CD14-positive monocyte (primary cell): Measurements from ENCODE around the gene KLHDC10. TPM values are rescaled to one million over a fixed set of nuclear protein-coding genes. Genes with fewer than 3 reads are reported as not detected.

ENCODE experiments used
- DNase-seq, 3 donors: peaks; one replicate each; pipeline ENCODE4 v3.0.0-alpha.2; 2011 to 2022
- H2AFZ ChIP-seq: 2 replicates; pipeline ENCODE4 v1.6.0; 2012; ENCODE audit warnings: mild to moderate bottlenecking, low read depth, low read length, inconsistent platforms; ENCODE audit not compliant: insufficient read depth, poor library complexity, severe bottlenecking
- H3K27ac ChIP-seq, 2 donors: 1 replicate in 1 of 2; 2 replicates in 1 of 2; pipeline ENCODE4 v1.5.1; 2012 to 2013; ENCODE audit warnings: low read length in 2 of 2, control low read depth in 1 of 2, inconsistent platforms in 1 of 2, low read depth in 1 of 2, mild to moderate bottlenecking in 1 of 2
- H3K27me3 ChIP-seq, 2 donors: one replicate each; pipeline versions ENCODE4 v1.6.0 to v1.6.1; 2011 to 2013; ENCODE audit warnings: low read length in 2 of 2; ENCODE audit not compliant: control insufficient read depth in 2 of 2, insufficient read depth in 2 of 2
- H3K36me3 ChIP-seq, 2 donors: replicated peaks in 1 of 2; 1 replicate in 1 of 2; 2 replicates in 1 of 2; pipeline versions ENCODE4 v1.5.1 to v1.6.1; 2012 to 2013; ENCODE audit warnings: low read length in 2 of 2, control low read depth in 1 of 2, inconsistent platforms in 1 of 2, mild to moderate bottlenecking in 1 of 2; ENCODE audit not compliant: insufficient read depth in 2 of 2, control insufficient read depth in 1 of 2
- H3K4me1 ChIP-seq, 2 donors: 1 replicate in 1 of 2; 2 replicates in 1 of 2; pipeline versions ENCODE4 v1.5.1 to v1.6.1; 2012 to 2013; ENCODE audit warnings: low read length in 2 of 2, control low read depth in 1 of 2, inconsistent platforms in 1 of 2, mild to moderate bottlenecking in 1 of 2, moderate library complexity in 1 of 2; ENCODE audit not compliant: insufficient read depth in 2 of 2, control insufficient read depth in 1 of 2
- H3K4me2 ChIP-seq: replicated peaks from 2 replicates; pipeline ENCODE3; 2012; ENCODE audit warnings: low read length, moderate library complexity, mild to moderate bottlenecking; ENCODE audit not compliant: poor library complexity, severe bottlenecking; ENCODE audit errors: extremely low read depth
- H3K4me3 ChIP-seq, 3 experiments: fragments of 200-600 bp in 1 of 3; sonication (generic) in 1 of 3; replicated peaks in 1 of 3; 1 replicate in 2 of 3; 2 replicates in 1 of 3; pipeline ENCODE4 v1.5.1; 2011 to 2013; ENCODE audit warnings: low read length in 3 of 3, mild to moderate bottlenecking in 3 of 3, control low read depth in 2 of 3, low read depth in 2 of 3, inconsistent platforms in 1 of 3, moderate library complexity in 1 of 3
- H3K79me2 ChIP-seq: 2 replicates; pipeline ENCODE4 v1.6.0; 2012; ENCODE audit warnings: mild to moderate bottlenecking, control low read depth, inconsistent platforms, low read length, moderate library complexity; ENCODE audit not compliant: insufficient read depth
- H3K9ac ChIP-seq: 2 replicates; pipeline ENCODE4 v1.6.0; 2017; ENCODE audit warnings: low read length, mild to moderate bottlenecking; ENCODE audit not compliant: insufficient read depth, poor library complexity, severe bottlenecking
- H3K9me3 ChIP-seq, 2 donors: replicated peaks in 1 of 2; 1 replicate in 1 of 2; 2 replicates in 1 of 2; pipeline versions ENCODE4 v1.5.1 to v1.6.1; 2012 to 2013; ENCODE audit warnings: low read length in 2 of 2, control low read depth in 1 of 2; ENCODE audit not compliant: control insufficient read depth in 1 of 2, insufficient read depth in 1 of 2
- H4K20me1 ChIP-seq: 2 replicates; pipeline ENCODE4 v1.6.0; 2012; ENCODE audit warnings: mild to moderate bottlenecking, low read length, control low read depth, moderate library complexity; ENCODE audit not compliant: insufficient read depth
- H3K27ac Mint-ChIP-seq, 7 donors: one replicate each; pipeline ENCODE4 v1.8.0; 2020; ENCODE audit warnings: mild to moderate bottlenecking in 7 of 7, mixed read lengths in 7 of 7, moderate library complexity in 6 of 7, inconsistent platforms in 2 of 7
- H3K27me3 Mint-ChIP-seq, 3 donors: one replicate each; pipeline ENCODE4 v1.8.0; 2021 to 2022; ENCODE audit warnings: low read depth in 3 of 3, mild to moderate bottlenecking in 3 of 3, mixed read lengths in 3 of 3, moderate library complexity in 3 of 3, inconsistent platforms in 1 of 3
- H3K36me3 Mint-ChIP-seq, 2 donors: one replicate each; pipeline ENCODE4 v1.8.0; 2020; ENCODE audit warnings: mixed read lengths in 2 of 2, inconsistent platforms in 1 of 2, mild to moderate bottlenecking in 1 of 2
- H3K4me1 Mint-ChIP-seq: one replicate; pipeline ENCODE4 v1.8.0; 2020; ENCODE audit warnings: mild to moderate bottlenecking, mixed read lengths
- H3K4me3 Mint-ChIP-seq, 2 donors: one replicate each; pipeline ENCODE4 v1.8.0; 2020; ENCODE audit warnings: mild to moderate bottlenecking in 2 of 2, mixed read lengths in 2 of 2, moderate library complexity in 1 of 2
- H3K9me3 Mint-ChIP-seq, 7 donors: one replicate each; pipeline ENCODE4 v1.8.0; 2020 to 2022; ENCODE audit warnings: mixed read lengths in 7 of 7, mild to moderate bottlenecking in 6 of 7, moderate library complexity in 6 of 7, inconsistent platforms in 2 of 7
- WGBS: methylation state at CpG from one replicate; pipeline ENCODE4 v1.1.5; 2013; ENCODE audit warnings: missing lambda C conversion rate; ENCODE audit not compliant: insufficient coverage; 5-methylcytosine and 5-hydroxymethylcytosine counted together
- intact Hi-C, 2 donors: fragments of 100-400 bp; cut with micrococcal nuclease; formaldehyde crosslinking; loops; one replicate each; pipeline versions ENCODE4 v1.15.0 to v1.15.1; 2023
- polyA plus RNA-seq, 3 donors: library from polyadenylated mRNA; depleted of rRNA in 1 of 3; unstranded in 2 of 3; stranded (reverse) in 1 of 3; fragments of 300-500 nt in 2 of 3; fragments of >200 nt in 1 of 3; fragmentation: Illumina TruSeq in 2 of 3; gene quantifications; 1 replicate in 2 of 3; 2 replicates in 1 of 3; pipeline ENCODE4 v1.2.3, GENCODE V29; 2012 to 2021
- TF ChIP-seq, protein P1 (sequence below): fragments of 200-600 bp; IDR thresholded peaks from one replicate; pipeline ENCODE4 v1.8.0; 2022; ENCODE audit warnings: antibody characterized with exemption, mild to moderate bottlenecking

The KLHDC10 gene
- polyA plus RNA-seq, 3 donors = 1.1 to 13.9 (median 2.9) TPM

DNA sequence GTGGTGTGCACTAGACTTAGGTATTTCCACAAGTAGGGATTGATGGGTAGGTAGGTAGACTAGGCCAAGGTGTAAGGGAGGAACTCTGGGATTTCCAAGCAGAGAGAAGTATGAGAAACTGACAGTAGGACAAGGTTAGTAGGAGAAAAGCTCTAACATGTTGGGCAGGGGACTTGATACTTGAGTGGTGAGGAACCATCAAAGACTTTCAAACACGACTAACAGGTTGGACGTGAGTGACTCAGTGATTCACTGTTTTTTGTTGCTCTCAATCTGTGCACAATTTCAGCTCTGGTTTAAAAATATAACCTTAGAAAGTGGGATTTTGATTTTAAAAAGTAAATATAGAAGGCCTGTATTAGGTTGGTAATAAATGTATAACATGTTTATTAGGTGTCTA, 44.4 kb downstream of the KLHDC10 start:
- Mint-ChIP-seq H3K4me3 (no peak overlapping the region), H3K9me3 (no peaks in the 10 kb centered on the region), H3K27me3 (peaks cover 0 to 1% (median 0%) of the 10 kb centered on the region in 3 donors), H3K27ac (peak overlapping the region in 2 of 7 donors; percentile 17 to 71), H3K4me1 (peaks cover 17% of the 10 kb centered on the region), H3K36me3 (peaks cover 0 to 16% of the 10 kb centered on the region in 2 donors)
- no peak for DNase-seq
- H3K9me3 ChIP-seq = no peaks in the 10 kb centered on the region
- no peaks in the 10 kb centered on the region for H3K79me2 ChIP-seq
- H3K4me2 ChIP-seq = no peak overlapping the region
- intact Hi-C loops = no loop called here
- peaks cover 11% of the 10 kb centered on the region for H4K20me1 ChIP-seq
- no peaks in the 10 kb centered on the region for H3K4me1 ChIP-seq
- TF ChIP-seq, protein P1, sequence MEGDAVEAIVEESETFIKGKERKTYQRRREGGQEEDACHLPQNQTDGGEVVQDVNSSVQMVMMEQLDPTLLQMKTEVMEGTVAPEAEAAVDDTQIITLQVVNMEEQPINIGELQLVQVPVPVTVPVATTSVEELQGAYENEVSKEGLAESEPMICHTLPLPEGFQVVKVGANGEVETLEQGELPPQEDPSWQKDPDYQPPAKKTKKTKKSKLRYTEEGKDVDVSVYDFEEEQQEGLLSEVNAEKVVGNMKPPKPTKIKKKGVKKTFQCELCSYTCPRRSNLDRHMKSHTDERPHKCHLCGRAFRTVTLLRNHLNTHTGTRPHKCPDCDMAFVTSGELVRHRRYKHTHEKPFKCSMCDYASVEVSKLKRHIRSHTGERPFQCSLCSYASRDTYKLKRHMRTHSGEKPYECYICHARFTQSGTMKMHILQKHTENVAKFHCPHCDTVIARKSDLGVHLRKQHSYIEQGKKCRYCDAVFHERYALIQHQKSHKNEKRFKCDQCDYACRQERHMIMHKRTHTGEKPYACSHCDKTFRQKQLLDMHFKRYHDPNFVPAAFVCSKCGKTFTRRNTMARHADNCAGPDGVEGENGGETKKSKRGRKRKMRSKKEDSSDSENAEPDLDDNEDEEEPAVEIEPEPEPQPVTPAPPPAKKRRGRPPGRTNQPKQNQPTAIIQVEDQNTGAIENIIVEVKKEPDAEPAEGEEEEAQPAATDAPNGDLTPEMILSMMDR = no peak
- no peaks in the 10 kb centered on the region for H3K27me3 ChIP-seq
- H2AFZ ChIP-seq = no peak overlapping the region
- H3K9ac ChIP-seq = no peak overlapping the region
- no peak overlapping the region for H3K4me3 ChIP-seq
- H3K36me3 ChIP-seq = peaks cover 9 to 14% of the 10 kb centered on the region in 2 donors
- WGBS = 100% methylated on average over 2 of the region's 2 CpGs
- H3K27ac ChIP-seq = no peak overlapping the region

DNA sequence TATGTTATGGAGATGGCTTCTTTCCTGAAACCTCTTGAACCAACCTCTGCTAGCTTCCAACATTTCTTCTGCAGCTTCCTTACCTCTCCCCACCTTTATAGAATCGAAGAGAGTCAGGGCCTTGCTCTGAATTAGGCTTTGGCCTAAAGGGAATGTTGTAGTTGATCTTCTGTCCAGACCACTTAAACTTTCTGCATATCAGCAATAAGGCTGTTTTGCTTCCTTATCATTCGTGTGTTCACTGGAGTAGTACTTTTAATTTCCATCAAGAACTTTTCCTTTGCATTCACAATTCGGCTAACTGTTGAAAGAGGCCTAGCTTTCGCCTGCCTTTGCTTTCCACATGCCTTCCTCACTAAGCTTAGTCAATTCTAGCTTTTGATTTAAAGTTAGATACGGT, 48.0 kb downstream of the KLHDC10 start:
- H3K79me2 ChIP-seq = no peaks in the 10 kb centered on the region
- H3K27ac Mint-ChIP-seq = no peak overlapping the region
- H3K27ac ChIP-seq = no peak overlapping the region
- no peaks in the 10 kb centered on the region for H3K27me3 ChIP-seq
- no peak overlapping the region for H2AFZ ChIP-seq
- TF ChIP-seq, protein P1 = no peak
- H3K4me2 ChIP-seq = no peak overlapping the region
- H3K9me3 ChIP-seq = no peaks in the 10 kb centered on the region
- H3K36me3 Mint-ChIP-seq = peaks cover 28 to 41% of the 10 kb centered on the region in 2 donors
- peaks cover 35 to 49% of the 10 kb centered on the region in 2 donors for H3K36me3 ChIP-seq
- peaks cover 10% of the 10 kb centered on the region for H3K4me1 Mint-ChIP-seq
- no peak for DNase-seq
- no peak overlapping the region for H3K4me3 Mint-ChIP-seq
- H3K4me3 ChIP-seq = no peak overlapping the region
- H3K4me1 ChIP-seq = no peaks in the 10 kb centered on the region
- peaks cover 0 to 1% (median 0%) of the 10 kb centered on the region in 3 donors for H3K27me3 Mint-ChIP-seq
- intact Hi-C loops = no loop called here
- WGBS = no CpG with 5 or more reads among the region's 5 CpGs
- H4K20me1 ChIP-seq = peaks cover 3% of the 10 kb centered on the region
- H3K9me3 Mint-ChIP-seq = no peaks in the 10 kb centered on the region
- no peak overlapping the region for H3K9ac ChIP-seq
